IPS-18a (cell line): ENCODE measurements around the gene KSR1.
"Not testable (repeated sequence)": the region's sequence is repeated elsewhere in the genome, so short reads cannot be mapped to it uniquely, and the experiment has no call there.

Experiments
- H3K27ac ChIP-seq: one replicate; pipeline ENCODE4 v1.5.1; 2013; ENCODE audit warnings: low read length
- H3K27me3 ChIP-seq: one replicate; pipeline ENCODE4 v1.6.1; 2013; ENCODE audit warnings: mild to moderate bottlenecking, low read length; ENCODE audit not compliant: control insufficient read depth, insufficient read depth
- H3K36me3 ChIP-seq: one replicate; pipeline ENCODE4 v1.6.1; 2013; ENCODE audit warnings: low read depth, low read length; ENCODE audit not compliant: control insufficient read depth
- H3K4me1 ChIP-seq: one replicate; pipeline ENCODE4 v1.6.1; 2013; ENCODE audit warnings: low read depth, low read length; ENCODE audit not compliant: control insufficient read depth
- H3K4me3 ChIP-seq: one replicate; pipeline ENCODE4 v1.5.1; 2013; ENCODE audit warnings: low read length
- H3K9ac ChIP-seq: one replicate; pipeline ENCODE4 v1.6.1; 2013; ENCODE audit warnings: mild to moderate bottlenecking, low read length, moderate library complexity
- H3K9me3 ChIP-seq: one replicate; pipeline ENCODE4 v1.6.1; 2013; ENCODE audit warnings: low read depth, low read length; ENCODE audit not compliant: control insufficient read depth

Gene KSR1

GRCh38 chr17:27635275-27635823 lies 179.1 kb downstream of the KSR1 start:
- no peak overlapping the region for H3K9ac ChIP-seq
- H3K4me3 ChIP-seq = no peak overlapping the region
- H3K27ac ChIP-seq = no peak overlapping the region
- H3K27me3 ChIP-seq = no peaks in the 10 kb centered on the region
- H3K4me1 ChIP-seq = no peaks in the 10 kb centered on the region
- no peaks in the 10 kb centered on the region for H3K9me3 ChIP-seq
- no peaks in the 10 kb centered on the region for H3K36me3 ChIP-seq

DNA sequence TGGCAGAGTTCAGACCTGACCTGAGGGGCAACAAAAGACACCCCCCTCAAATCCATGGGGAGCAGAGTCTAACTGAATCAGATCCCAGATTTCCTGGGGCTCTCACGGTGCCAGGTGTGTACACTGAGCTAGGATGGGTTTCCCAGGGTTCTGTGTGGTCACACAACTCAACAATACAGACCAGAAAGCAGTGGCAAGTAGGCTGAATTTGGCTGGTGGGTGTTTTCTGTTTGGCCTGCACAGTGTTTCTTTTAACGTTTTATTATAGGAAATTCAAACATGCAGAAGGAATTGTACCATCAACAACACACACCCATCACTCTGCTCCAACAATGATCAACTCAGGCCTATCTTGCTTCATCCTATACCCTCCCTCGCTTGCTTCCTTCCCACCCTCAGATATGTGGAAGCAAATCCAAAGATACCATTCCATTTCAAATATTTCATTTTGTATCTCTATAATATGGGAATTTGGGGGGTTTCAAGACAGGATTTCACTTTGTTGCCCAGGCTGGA lies 179.8 kb downstream of the KSR1 start:
- not testable (repeated sequence) for H3K27ac ChIP-seq, H3K4me1 ChIP-seq, H3K9me3 ChIP-seq, H3K36me3 ChIP-seq, H3K27me3 ChIP-seq, H3K9ac ChIP-seq, H3K4me3 ChIP-seq

DNA sequence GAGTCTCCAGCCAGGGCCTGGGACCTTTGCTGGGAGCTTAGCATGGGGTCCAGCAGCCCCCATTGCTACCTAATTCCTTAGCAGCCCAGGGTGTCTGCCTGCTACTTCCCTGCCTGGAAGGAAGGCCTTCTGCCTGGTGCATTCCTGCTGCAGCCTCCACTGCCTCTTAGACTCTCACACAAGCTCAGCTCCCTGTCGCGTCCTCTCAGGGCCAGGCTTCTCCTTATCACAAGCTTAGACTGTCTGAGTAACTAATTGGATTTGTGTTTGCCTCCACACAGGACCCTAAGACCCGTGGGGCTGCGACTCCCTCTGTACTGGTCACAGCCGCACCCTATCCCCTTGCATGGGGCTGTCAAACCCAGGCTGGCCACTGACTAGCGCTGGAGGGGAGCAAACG lies 181.6 kb downstream of the KSR1 start:
- not testable (repeated sequence) for H3K36me3 ChIP-seq, H3K9me3 ChIP-seq, H3K27me3 ChIP-seq, H3K9ac ChIP-seq, H3K4me1 ChIP-seq, H3K4me3 ChIP-seq, H3K27ac ChIP-seq

DNA sequence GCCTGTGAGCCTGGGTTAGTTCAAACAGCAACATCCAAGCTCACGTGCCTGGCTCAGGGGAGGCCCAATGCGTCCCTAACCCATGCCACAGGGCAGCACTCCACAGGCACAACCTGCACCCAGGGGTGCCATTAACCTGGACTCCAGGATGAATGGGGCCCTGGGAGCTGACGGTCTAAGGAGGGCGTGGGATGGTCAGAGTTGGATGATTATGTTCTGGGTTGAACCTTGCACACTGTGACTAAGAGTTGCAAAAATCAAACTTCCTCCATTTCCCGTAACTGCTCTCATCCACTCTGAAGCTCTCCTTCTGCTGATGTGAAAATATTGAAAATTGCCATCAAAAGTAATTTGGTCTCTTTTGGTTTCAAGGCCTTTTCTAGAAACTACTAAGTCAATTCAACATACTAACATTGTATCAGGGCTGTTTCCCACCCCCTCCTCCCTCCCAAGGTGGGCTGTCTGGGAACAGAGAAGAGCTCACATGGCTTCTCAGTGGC lies 182.2 kb downstream of the KSR1 start:
- not testable (repeated sequence) for H3K9me3 ChIP-seq, H3K36me3 ChIP-seq, H3K4me1 ChIP-seq

DNA sequence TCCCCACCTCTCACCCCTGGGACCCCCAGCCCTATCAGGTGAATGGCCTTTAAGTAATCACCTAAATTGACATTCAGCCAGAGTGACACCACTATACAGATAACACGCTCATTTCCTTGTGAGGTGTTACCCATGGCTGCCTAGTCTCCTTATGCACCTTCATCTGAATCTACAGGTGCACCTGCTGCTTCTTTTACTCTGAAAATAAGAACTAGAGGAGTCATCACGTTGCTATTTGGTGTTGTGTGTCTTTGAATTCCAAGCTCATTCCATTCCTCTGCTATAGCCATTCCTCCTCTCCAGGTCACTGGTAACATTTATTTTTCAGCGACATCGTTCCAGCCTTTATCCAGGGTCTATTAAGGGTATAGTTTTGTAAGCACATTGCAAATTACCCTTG lies 184.5 kb downstream of the KSR1 start:
- Histone ChIP-seq H3K9ac (no peak overlapping the region), H3K4me3 (no peak overlapping the region), H3K4me1 (no peaks in the 10 kb centered on the region), H3K27me3 (no peaks in the 10 kb centered on the region), H3K9me3 (no peaks in the 10 kb centered on the region), H3K27ac (no peak overlapping the region), H3K36me3 (no peaks in the 10 kb centered on the region)

More for the DNA sequence above, 182.2 kb downstream of the KSR1 start:
- not testable (repeated sequence) for H3K27me3 ChIP-seq, H3K9ac ChIP-seq, H3K4me3 ChIP-seq, H3K27ac ChIP-seq

- H3K4me1 ChIP-seq = no peaks in the 10 kb centered on the region
- no peaks in the 10 kb centered on the region for H3K27me3 ChIP-seq
- no peaks in the 10 kb centered on the region for H3K9me3 ChIP-seq
- no peaks in the 10 kb centered on the region for H3K36me3 ChIP-seq
- no peak overlapping the region for H3K27ac ChIP-seq
- H3K4me3 ChIP-seq = no peak overlapping the region
- no peak overlapping the region for H3K9ac ChIP-seq
Observed at GRCh38 chr17:27644586-27644985, 188.3 kb downstream of the KSR1 start.

- not testable (repeated sequence) for H3K9ac ChIP-seq, H3K4me3 ChIP-seq, H3K36me3 ChIP-seq, H3K9me3 ChIP-seq, H3K27ac ChIP-seq, H3K27me3 ChIP-seq, H3K4me1 ChIP-seq
Observed at GRCh38 chr17:27645621-27646020, 189.4 kb downstream of the KSR1 start.

GRCh38 chr17:27646232-27646631 lies 190.0 kb downstream of the KSR1 start:
- Histone ChIP-seq H3K27ac (no peak overlapping the region), H3K27me3 (no peaks in the 10 kb centered on the region), H3K4me1 (no peaks in the 10 kb centered on the region), H3K4me3 (no peak overlapping the region), H3K9me3 (no peaks in the 10 kb centered on the region), H3K36me3 (no peaks in the 10 kb centered on the region), H3K9ac (no peak overlapping the region)

DNA sequence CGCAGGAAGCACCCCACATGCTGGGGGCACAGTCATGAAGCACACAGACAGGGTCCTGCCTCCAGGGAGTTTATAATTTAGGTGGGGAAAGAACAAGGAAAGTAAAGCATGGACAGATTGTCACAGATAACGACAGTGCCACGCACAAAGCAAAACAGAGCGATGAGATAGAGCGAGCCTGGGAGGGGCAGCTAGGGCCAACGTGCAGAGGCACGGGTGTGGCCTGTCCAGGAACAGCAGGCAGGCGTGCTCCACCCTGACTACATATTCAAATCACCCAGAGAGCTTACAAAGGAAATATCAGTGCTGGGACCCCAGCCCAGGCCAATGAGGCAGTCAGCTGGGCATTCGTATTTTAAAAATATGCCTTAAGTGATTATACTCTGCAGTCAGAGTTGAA lies 191.5 kb downstream of the KSR1 start:
- Histone ChIP-seq H3K4me3 (no peak overlapping the region), H3K4me1 (no peaks in the 10 kb centered on the region), H3K36me3 (no peaks in the 10 kb centered on the region), H3K27me3 (no peaks in the 10 kb centered on the region), H3K9me3 (no peaks in the 10 kb centered on the region), H3K27ac (no peak overlapping the region), H3K9ac (no peak overlapping the region)

DNA sequence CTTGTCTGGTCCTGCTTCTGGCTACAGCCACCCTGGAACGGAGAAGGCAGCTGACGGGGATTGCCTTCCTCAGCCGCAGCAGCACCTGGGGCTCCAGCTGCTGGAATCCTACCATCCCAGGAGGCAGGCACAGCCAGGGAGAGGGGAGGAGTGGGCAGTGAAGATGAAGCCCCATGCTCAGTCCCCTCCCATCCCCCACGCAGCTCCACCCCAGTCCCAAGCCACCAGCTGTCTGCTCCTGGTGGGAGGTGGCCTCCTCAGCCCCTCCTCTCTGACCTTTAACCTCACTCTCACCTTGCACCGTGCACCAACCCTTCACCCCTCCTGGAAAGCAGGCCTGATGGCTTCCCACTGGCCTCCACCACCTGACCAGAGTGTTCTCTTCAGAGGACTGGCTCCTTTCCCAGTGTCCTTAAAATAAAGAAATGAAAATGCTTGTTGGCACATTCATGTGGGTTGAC lies 192.9 kb downstream of the KSR1 start:
- H3K4me1 ChIP-seq, H3K4me3 ChIP-seq, H3K9me3 ChIP-seq, H3K36me3 ChIP-seq, H3K27ac ChIP-seq, H3K9ac ChIP-seq, H3K27me3 ChIP-seq: not testable (repeated sequence)

DNA sequence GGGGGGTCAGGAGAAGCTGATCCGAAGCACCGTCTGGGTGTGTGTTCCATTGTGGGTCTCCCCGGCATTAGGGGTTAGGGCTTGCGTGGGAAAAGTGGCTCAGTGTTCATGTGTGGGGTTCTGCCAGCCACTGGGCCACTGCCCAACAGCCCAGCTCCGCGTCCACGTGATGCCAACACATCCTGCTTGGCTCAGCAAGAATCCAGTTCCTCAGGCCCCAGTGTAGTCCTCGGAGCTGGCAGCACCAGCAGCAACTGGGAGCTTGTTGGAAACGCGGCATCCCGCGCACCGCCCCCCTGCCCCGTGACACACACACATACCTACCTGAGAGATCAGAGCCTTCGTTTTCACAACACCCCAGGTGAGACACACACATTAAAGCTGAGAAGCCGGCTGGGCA lies 193.7 kb downstream of the KSR1 start:
- no peaks in the 10 kb centered on the region for H3K36me3 ChIP-seq
- H3K4me1 ChIP-seq = peaks cover 3% of the 10 kb centered on the region
- H3K27ac ChIP-seq = no peak overlapping the region
- H3K9ac ChIP-seq = no peak overlapping the region
- H3K9me3 ChIP-seq = no peaks in the 10 kb centered on the region
- no peak overlapping the region for H3K4me3 ChIP-seq
- no peaks in the 10 kb centered on the region for H3K27me3 ChIP-seq

DNA sequence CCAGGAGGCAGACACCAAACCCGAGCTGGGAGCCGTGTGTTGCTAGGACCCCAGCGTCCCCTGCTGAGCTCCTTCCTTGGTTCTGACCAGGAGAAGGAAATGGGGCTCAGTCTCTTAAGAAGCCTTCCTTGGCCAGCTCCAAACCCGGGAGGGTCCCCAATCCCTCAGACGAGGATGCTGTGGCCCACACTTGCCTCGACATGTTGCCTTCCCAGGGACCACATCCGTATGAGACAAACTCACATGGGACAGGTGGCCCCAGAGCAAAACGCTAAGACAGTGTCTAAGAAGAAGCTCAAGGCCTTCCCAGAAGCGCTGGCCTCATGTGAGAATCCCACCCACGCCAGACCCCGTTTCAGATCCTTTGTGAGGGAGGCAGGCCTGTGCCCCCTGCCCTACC lies 194.6 kb downstream of the KSR1 start:
- H3K27ac ChIP-seq = no peak overlapping the region
- H3K9me3 ChIP-seq = no peaks in the 10 kb centered on the region
- peaks cover 3% of the 10 kb centered on the region for H3K4me1 ChIP-seq
- no peak overlapping the region for H3K4me3 ChIP-seq
- H3K36me3 ChIP-seq = no peaks in the 10 kb centered on the region
- H3K9ac ChIP-seq = no peak overlapping the region
- H3K27me3 ChIP-seq = no peaks in the 10 kb centered on the region
